ENCODE results near the gene CASKIN2.
"Not testable (repeated sequence)": the region's sequence is repeated elsewhere in the genome, so short reads cannot be mapped to it uniquely, and the experiment has no call there.

CASKIN2 gene

GRCh38 chr17:75523647-75524046 lies 8.3 kb upstream of the CASKIN2 start:
- Histone ChIP-seq H3K9me3 (no peaks in the 10 kb centered on the region), H3K36me3 (peaks cover 7% of the 10 kb centered on the region), H3K4me1 (no peaks in the 10 kb centered on the region), H3K4me3 (ENCODE audit: low read depth, low read length) (no peak overlapping the region), H3K27me3 (peaks cover 13% of the 10 kb centered on the region)
- TF ChIP-seq, protein P1, sequence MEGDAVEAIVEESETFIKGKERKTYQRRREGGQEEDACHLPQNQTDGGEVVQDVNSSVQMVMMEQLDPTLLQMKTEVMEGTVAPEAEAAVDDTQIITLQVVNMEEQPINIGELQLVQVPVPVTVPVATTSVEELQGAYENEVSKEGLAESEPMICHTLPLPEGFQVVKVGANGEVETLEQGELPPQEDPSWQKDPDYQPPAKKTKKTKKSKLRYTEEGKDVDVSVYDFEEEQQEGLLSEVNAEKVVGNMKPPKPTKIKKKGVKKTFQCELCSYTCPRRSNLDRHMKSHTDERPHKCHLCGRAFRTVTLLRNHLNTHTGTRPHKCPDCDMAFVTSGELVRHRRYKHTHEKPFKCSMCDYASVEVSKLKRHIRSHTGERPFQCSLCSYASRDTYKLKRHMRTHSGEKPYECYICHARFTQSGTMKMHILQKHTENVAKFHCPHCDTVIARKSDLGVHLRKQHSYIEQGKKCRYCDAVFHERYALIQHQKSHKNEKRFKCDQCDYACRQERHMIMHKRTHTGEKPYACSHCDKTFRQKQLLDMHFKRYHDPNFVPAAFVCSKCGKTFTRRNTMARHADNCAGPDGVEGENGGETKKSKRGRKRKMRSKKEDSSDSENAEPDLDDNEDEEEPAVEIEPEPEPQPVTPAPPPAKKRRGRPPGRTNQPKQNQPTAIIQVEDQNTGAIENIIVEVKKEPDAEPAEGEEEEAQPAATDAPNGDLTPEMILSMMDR (IDR thresholded peaks at IDR 0.05; ENCODE audit: low read depth, low read length), result no peak
- DNase-seq, result no peak

- Histone ChIP-seq H3K4me3 (ENCODE audit: low read depth, low read length) (no peak overlapping the region), H3K4me1 (no peaks in the 10 kb centered on the region), H3K27me3 (peaks cover 13% of the 10 kb centered on the region), H3K36me3 (peaks cover 7% of the 10 kb centered on the region), H3K9me3 (no peaks in the 10 kb centered on the region)
- TF ChIP-seq, protein P1 (IDR thresholded peaks at IDR 0.05; ENCODE audit: low read depth, low read length), result no peak
- DNase-seq, result no peak
Observed at GRCh38 chr17:75521951-75522727, 6.8 kb upstream of the CASKIN2 start.

- peaks cover 7% of the 10 kb centered on the region for H3K36me3 ChIP-seq
- no peaks in the 10 kb centered on the region for H3K4me1 ChIP-seq
- no peak for DNase-seq
- TF ChIP-seq, protein P1 (IDR thresholded peaks at IDR 0.05; ENCODE audit: low read depth, low read length), result no peak
- peaks cover 7% of the 10 kb centered on the region for H3K27me3 ChIP-seq
- H3K4me3 ChIP-seq (ENCODE audit: low read depth, low read length), result no peak overlapping the region
- H3K9me3 ChIP-seq, result no peaks in the 10 kb centered on the region
Observed at GRCh38 chr17:75521290-75521689, 6.0 kb upstream of the CASKIN2 start.

GRCh38 chr17:75520413-75520812 lies 5.1 kb upstream of the CASKIN2 start:
- not testable (repeated sequence) for H3K36me3 ChIP-seq; H3K9me3 ChIP-seq; DNase-seq; H3K4me3 ChIP-seq (ENCODE audit: low read depth, low read length); H3K27me3 ChIP-seq; H3K4me1 ChIP-seq

DNA sequence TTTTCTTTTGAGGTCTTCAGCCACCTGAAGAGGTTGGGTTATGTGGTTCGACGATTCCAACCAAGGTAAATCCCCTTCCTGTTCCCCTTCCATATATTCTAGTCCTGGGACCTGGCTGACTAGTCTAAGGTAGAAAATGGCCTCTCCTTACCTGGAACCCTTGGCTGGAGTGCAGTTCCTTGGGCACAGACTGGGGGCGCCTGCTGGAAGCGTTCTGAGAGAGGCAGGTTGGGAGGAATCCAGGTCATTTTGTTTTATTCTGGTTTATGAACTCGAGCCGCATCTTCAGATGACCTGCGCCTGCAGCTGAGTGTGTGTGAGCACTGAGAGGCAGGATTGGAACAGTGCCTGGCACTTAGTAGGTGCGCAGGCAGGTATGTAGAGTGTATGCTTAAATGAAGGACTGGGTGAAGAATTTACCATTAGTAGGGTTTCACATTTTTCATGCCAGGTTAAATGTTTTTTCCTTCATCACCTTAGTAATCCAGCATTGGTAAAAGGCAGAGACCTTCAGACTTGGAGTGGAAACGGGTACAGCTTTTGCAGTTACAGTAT lies 3.7 kb upstream of the CASKIN2 start:
- H3K4me3 ChIP-seq (ENCODE audit: low read depth, low read length), result no peak overlapping the region
- DNase-seq, result no peak
- TF ChIP-seq, protein P1 (IDR thresholded peaks at IDR 0.05; ENCODE audit: low read depth, low read length), result no peak
- H3K9me3 ChIP-seq, result no peaks in the 10 kb centered on the region
- no peaks in the 10 kb centered on the region for H3K27me3 ChIP-seq
- H3K4me1 ChIP-seq, result no peaks in the 10 kb centered on the region
- H3K36me3 ChIP-seq, result peaks cover 7% of the 10 kb centered on the region

DNA sequence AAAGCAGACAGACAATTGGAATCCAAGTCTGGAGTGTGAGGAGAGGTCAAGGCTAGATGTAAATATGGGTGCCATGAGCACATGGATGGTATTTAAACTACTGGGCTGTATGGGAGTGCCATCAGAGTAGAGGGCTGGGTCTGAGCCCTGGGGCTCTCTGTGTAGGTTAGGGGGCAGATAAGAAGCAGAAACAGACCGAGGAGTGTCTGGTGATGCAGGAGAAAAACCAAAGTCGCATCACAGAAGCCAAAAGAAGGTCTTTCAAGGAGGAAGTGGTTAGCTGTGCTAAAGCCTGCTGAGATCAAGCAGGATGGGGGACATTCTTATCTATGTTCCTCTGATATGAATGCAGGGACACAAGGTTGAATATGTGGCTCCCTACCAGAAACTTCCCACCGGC lies 2.9 kb upstream of the CASKIN2 start:
- Histone ChIP-seq H3K27me3 (no peaks in the 10 kb centered on the region), H3K4me1 (no peaks in the 10 kb centered on the region), H3K9me3 (no peaks in the 10 kb centered on the region), H3K36me3 (peaks cover 7% of the 10 kb centered on the region), H3K4me3 (ENCODE audit: low read depth, low read length) (no peak overlapping the region)
- TF ChIP-seq, protein P1 (IDR thresholded peaks at IDR 0.05; ENCODE audit: low read depth, low read length), result no peak
- DNase-seq, result no peak

Measured in BE2C (cell line).